T-cell (primary cell): ENCODE results near the gene SLC9B1. TPM values are rescaled to one million over a fixed set of nuclear protein-coding genes. Genes with fewer than 3 reads are reported as not detected.

Source experiments
- ATAC-seq, 4 experiments: fragments of 200-7000 bp in 3 of 4; fragments of 150-1000 bp in 1 of 4; cut with Tn5 transposase; replicated peaks in 1 of 4; 1 replicate in 3 of 4; 2 replicates in 1 of 4; pipeline ENCODE4 v1.10.0; 2021; ENCODE audit warnings: moderate library complexity in 3 of 4, mild to moderate bottlenecking in 2 of 4, moderate number of reproducible peaks in 1 of 4
- CTCF ChIA-PET, 2 donors: fragments of 300-600 bp; sonication (Branson Sonifier 250); formaldehyde crosslinking; loops; one replicate each; lab custom pipeline; 2022; ENCODE audit warnings: antibody characterized with exemption in 2 of 2; lab: Charles Lee
- POLR2A ChIA-PET, 2 donors: fragments of 300-600 bp; sonication (Branson Sonifier 250); formaldehyde crosslinking; loops; one replicate each; lab custom pipeline; 2022; ENCODE audit warnings: antibody characterized with exemption in 2 of 2; lab: Charles Lee
- DNase-seq, 35 experiments: peaks; one replicate each; pipeline versions ENCODE4 v3.0.0 to v3.0.0-alpha.2; 2013 to 2023
- H3K27ac ChIP-seq: one replicate; pipeline ENCODE4 v1.5.1; 2013; ENCODE audit warnings: low read length
- H3K27me3 ChIP-seq, 2 experiments: replicated peaks in 1 of 2; 1 replicate in 1 of 2; 2 replicates in 1 of 2; pipeline versions ENCODE4 v1.6.1 to v1.7.0; 2013; ENCODE audit warnings: low read length in 1 of 2, mixed read lengths in 1 of 2; ENCODE audit not compliant: control insufficient read depth in 2 of 2, insufficient read depth in 2 of 2; ENCODE audit errors: extremely low read depth in 1 of 2
- H3K36me3 ChIP-seq, 2 donors: 1 replicate in 1 of 2; 2 replicates in 1 of 2; pipeline versions ENCODE4 v1.6.1 to v1.7.0; 2013; ENCODE audit warnings: low read length in 1 of 2; ENCODE audit not compliant: control insufficient read depth in 2 of 2, insufficient read depth in 1 of 2; ENCODE audit errors: extremely low read depth in 1 of 2
- H3K4me1 ChIP-seq, 2 experiments: 1 replicate in 1 of 2; 2 replicates in 1 of 2; pipeline versions ENCODE4 v1.6.1 to v1.7.0; 2013; ENCODE audit warnings: low read length in 2 of 2, mixed read lengths in 1 of 2; ENCODE audit not compliant: insufficient read depth in 2 of 2, control insufficient read depth in 1 of 2; ENCODE audit errors: extremely low read depth in 1 of 2
- H3K4me3 ChIP-seq, 2 donors: 1 replicate in 1 of 2; 2 replicates in 1 of 2; pipeline versions ENCODE4 v1.5.1 to v1.7.0; 2013; ENCODE audit warnings: mild to moderate bottlenecking in 2 of 2, low read length in 1 of 2, moderate library complexity in 1 of 2; ENCODE audit not compliant: control insufficient read depth in 1 of 2; ENCODE audit errors: extremely low read depth in 1 of 2
- H3K9me3 ChIP-seq: 2 replicates; pipeline ENCODE4 v1.7.0; 2013
- H3K27ac Mint-ChIP-seq, 2 donors: one replicate each; pipeline ENCODE4 v1.8.0; 2020 to 2021; ENCODE audit warnings: mild to moderate bottlenecking in 2 of 2, mixed read lengths in 2 of 2
- H3K27me3 Mint-ChIP-seq, 2 donors: one replicate each; pipeline ENCODE4 v1.8.0; 2021 to 2022; ENCODE audit warnings: mixed read lengths in 2 of 2
- H3K36me3 Mint-ChIP-seq: one replicate; pipeline ENCODE4 v1.8.0; 2021; ENCODE audit warnings: mixed read lengths
- H3K4me1 Mint-ChIP-seq, 3 donors: one replicate each; pipeline ENCODE4 v1.8.0; 2020 to 2022; ENCODE audit warnings: mixed read lengths in 3 of 3, mild to moderate bottlenecking in 1 of 3
- H3K4me3 Mint-ChIP-seq, 3 donors: one replicate each; pipeline ENCODE4 v1.8.0; 2020 to 2022; ENCODE audit warnings: mild to moderate bottlenecking in 3 of 3, mixed read lengths in 3 of 3, moderate library complexity in 3 of 3
- H3K9me3 Mint-ChIP-seq, 3 donors: one replicate each; pipeline ENCODE4 v1.8.0; 2020 to 2022; ENCODE audit warnings: mixed read lengths in 3 of 3
- WGBS: methylation state at CpG from one replicate; pipeline ENCODE4 v1.1.5; 2013; ENCODE audit warnings: missing lambda C conversion rate; ENCODE audit not compliant: insufficient coverage; 5-methylcytosine and 5-hydroxymethylcytosine counted together
- total RNA-seq, 35 experiments: library from RNA in 6 of 35; stranded (reverse) in 6 of 35; fragments of 120-200 nt in 1 of 35; gene quantifications; one replicate each; pipeline versions ENCODE4 v1.2.1 to v1.2.4 and lab custom pipeline; 2013 to 2026

Gene SLC9B1
- total RNA-seq, 5 donors from 2014 or later (not counting 1 experiment from before 2014, with no cell fraction given) = 2.0 to 4.6 (median 3.1) TPM

DNA sequence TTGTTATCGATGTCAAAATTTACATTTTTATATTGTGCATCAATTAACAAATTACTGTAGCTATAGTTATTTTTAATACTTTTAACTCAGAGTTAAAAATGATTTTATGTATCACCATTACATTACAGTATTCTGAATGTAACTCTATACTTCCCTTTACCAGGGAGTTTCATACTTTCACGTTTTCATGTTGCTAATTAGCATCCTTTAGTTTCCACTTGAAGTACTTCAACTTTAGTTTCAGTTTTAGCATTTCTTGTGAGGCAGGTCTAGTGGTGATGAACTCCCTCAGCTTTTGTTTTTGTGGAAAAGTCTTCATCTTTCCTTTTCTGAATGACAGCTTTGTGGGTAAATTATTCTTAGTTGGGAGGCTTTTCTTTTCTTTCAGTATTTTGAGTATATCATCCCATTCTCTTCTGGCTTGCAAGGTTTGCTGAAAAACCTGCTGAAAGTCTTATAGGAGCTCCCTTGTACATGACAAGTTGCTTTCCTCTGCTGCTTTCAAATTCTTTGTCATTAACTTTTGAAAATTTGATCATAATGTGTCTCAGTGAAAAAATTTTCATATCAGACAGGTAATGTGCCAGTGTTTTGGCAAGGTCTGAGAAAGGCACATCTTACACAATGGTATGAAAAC, 160.6 kb downstream of the SLC9B1 start:
- H3K27ac Mint-ChIP-seq = no peak overlapping the region
- peaks cover 25% of the 10 kb centered on the region for H3K36me3 Mint-ChIP-seq
- H3K27me3 ChIP-seq = no peaks in the 10 kb centered on the region
- no peak overlapping the region for H3K4me3 ChIP-seq
- POLR2A ChIA-PET = interaction anchor here in 1 of 2 donors (0.6 kb wide), 1 partner anchor 67 kb away, joined by 3 read pairs; no protein-coding TSS in a partner anchor
- H3K27ac ChIP-seq = no peak overlapping the region
- no CpG with 5 or more reads among the region's 2 CpGs for WGBS
- H3K9me3 ChIP-seq = peaks cover 10% of the 10 kb centered on the region
- H3K4me1 ChIP-seq = no peaks in the 10 kb centered on the region
- H3K9me3 Mint-ChIP-seq = peaks cover 14 to 19% (median 15%) of the 10 kb centered on the region in 3 donors
- DNase-seq = no peak
- H3K4me1 Mint-ChIP-seq = peaks cover 0 to 2% (median 0%) of the 10 kb centered on the region in 3 donors
- no peak overlapping the region for H3K4me3 Mint-ChIP-seq
- CTCF ChIA-PET = interaction anchor here in 1 of 2 donors (0.5 to 0.6 kb wide), 2 partner anchors 26 to 428 kb away, joined by 3 read pairs; no protein-coding TSS in a partner anchor
- no peaks in the 10 kb centered on the region for H3K27me3 Mint-ChIP-seq
- no peaks in the 10 kb centered on the region for H3K36me3 ChIP-seq
- no peak for ATAC-seq

Other genes starting within 250 kb of the SLC9B1 start
- gene UBE2D3, start 192.2 kb downstream of the SLC9B1 start, total RNA-seq = 100 to 1,000 TPM; 274 to 487 (median 289) TPM
- 10 to 100 TPM; 12.2 to 14.2 (median 13.1) TPM for gene CISD2, start 150.7 kb downstream of the SLC9B1 start, total RNA-seq
- gene SLC9B2, start 57.1 kb upstream of the SLC9B1 start, total RNA-seq = 10 to 100 TPM; 17.8 to 23.5 (median 19.9) TPM
- gene BDH2, start 80.1 kb upstream of the SLC9B1 start, total RNA-seq = 10 to 100 TPM; 11.4 to 22.6 (median 18.5) TPM
- 1 to 10 TPM in 4 of 5 donors, under 1 TPM in 1; 0.92 to 5.1 (median 2.2) TPM for gene CENPE, start 178.6 kb upstream of the SLC9B1 start, total RNA-seq